Stimulated activated CD4-positive, alpha-beta T cell treated with anti-CD3 and anti-CD28 coated beads, Interleukin-15, amount 100 ng/mL, for 1 hour (primary cell): ENCODE measurements around the gene FOXP1.

Experiments
- DNase-seq, 2 donors: peaks; one replicate each; pipeline ENCODE4 v3.0.0-alpha.2; 2020; ENCODE audit warnings: low read depth in 1 of 2, low spot score in 1 of 2

FOXP1 gene

GRCh38 chr3:71201939-71202338 lies 381.6 kb downstream of the FOXP1 start:
- no peak for DNase-seq

GRCh38 chr3:71197841-71198565 lies 385.5 kb downstream of the FOXP1 start:
- no peak for DNase-seq

GRCh38 chr3:71195492-71195891 lies 388.0 kb downstream of the FOXP1 start:
- no peak for DNase-seq

GRCh38 chr3:71194785-71195184 lies 388.7 kb downstream of the FOXP1 start:
- DNase-seq: no peak

GRCh38 chr3:71191031-71191482 lies 392.5 kb downstream of the FOXP1 start:
- DNase-seq: no peak

- no peak for DNase-seq
These were observed 394.0 kb downstream of the FOXP1 start for GRCh38 chr3:71189480-71189879.

- no peak for DNase-seq
These were observed 395.8 kb downstream of the FOXP1 start for GRCh38 chr3:71187715-71188114.

- no peak for DNase-seq
These were observed 396.7 kb downstream of the FOXP1 start for GRCh38 chr3:71186801-71187200.

GRCh38 chr3:71185733-71186455 lies 397.6 kb downstream of the FOXP1 start:
- DNase-seq: no peak

- DNase-seq: no peak
These were observed 399.3 kb downstream of the FOXP1 start for GRCh38 chr3:71184252-71184651.

GRCh38 chr3:71183549-71183948 lies 400.0 kb downstream of the FOXP1 start:
- DNase-seq: no peak

GRCh38 chr3:71180524-71180923 lies 403.0 kb downstream of the FOXP1 start:
- no peak for DNase-seq

GRCh38 chr3:71177375-71177774 lies 406.2 kb downstream of the FOXP1 start:
- DNase-seq: no peak

GRCh38 chr3:71176366-71176765 lies 407.2 kb downstream of the FOXP1 start:
- DNase-seq: no peak

GRCh38 chr3:71175691-71176365 lies 407.7 kb downstream of the FOXP1 start:
- DNase-seq: no peak

- no peak for DNase-seq
These were observed 410.6 kb downstream of the FOXP1 start for GRCh38 chr3:71172951-71173350.

GRCh38 chr3:71172189-71172588 lies 411.3 kb downstream of the FOXP1 start:
- DNase-seq: no peak

GRCh38 chr3:71171247-71171646 lies 412.3 kb downstream of the FOXP1 start:
- DNase-seq: no peak

GRCh38 chr3:71168880-71169411 lies 414.6 kb downstream of the FOXP1 start:
- DNase-seq: no peak

GRCh38 chr3:71168121-71168721 lies 415.3 kb downstream of the FOXP1 start:
- no peak for DNase-seq
